Neural crest cell (in vitro differentiated cells): ENCODE measurements around the gene RETREG2. TPM values are rescaled to one million over a fixed set of nuclear protein-coding genes. Genes with fewer than 3 reads are reported as not detected.

ENCODE experiments used
- DNase-seq: peaks from one replicate; pipeline ENCODE4 v3.0.0; 2021; ENCODE audit warnings: low read depth, mixed read lengths, low spot score
- H3K27ac Mint-ChIP-seq: one replicate; pipeline ENCODE4 v1.8.0; 2021; ENCODE audit warnings: mild to moderate bottlenecking, mixed read lengths; ENCODE audit not compliant: unreplicated experiment
- H3K27me3 Mint-ChIP-seq: 2 replicates; pipeline ENCODE4 v1.8.0; 2021; ENCODE audit warnings: low read depth, mild to moderate bottlenecking, mixed read lengths
- H3K36me3 Mint-ChIP-seq: 2 replicates; pipeline ENCODE4 v1.8.0; 2021; ENCODE audit warnings: low read depth, mild to moderate bottlenecking, mixed read lengths
- H3K4me1 Mint-ChIP-seq: 2 replicates; pipeline ENCODE4 v1.8.0; 2021; ENCODE audit warnings: mixed read lengths
- H3K4me3 Mint-ChIP-seq: one replicate; pipeline ENCODE4 v1.8.0; 2021; ENCODE audit warnings: mild to moderate bottlenecking, mixed read lengths
- H3K9me3 Mint-ChIP-seq: 2 replicates; pipeline ENCODE4 v1.8.0; 2021; ENCODE audit warnings: mixed read lengths
- total RNA-seq: library from RNA; stranded (reverse); gene quantifications from 2 replicates; pipeline ENCODE4 v1.2.1, GENCODE V29; 2021
- TF ChIP-seq, protein P1 (sequence below): fragments of 200-600 bp; sonication (generic); conservative IDR thresholded peaks from 2 replicates; pipeline ENCODE4 v1.5.0; 2021; ENCODE audit warnings: antibody characterized with exemption, mild to moderate bottlenecking

RETREG2 gene
- total RNA-seq, 1 donor from 2014 or later, result 86.0 TPM

DNA sequence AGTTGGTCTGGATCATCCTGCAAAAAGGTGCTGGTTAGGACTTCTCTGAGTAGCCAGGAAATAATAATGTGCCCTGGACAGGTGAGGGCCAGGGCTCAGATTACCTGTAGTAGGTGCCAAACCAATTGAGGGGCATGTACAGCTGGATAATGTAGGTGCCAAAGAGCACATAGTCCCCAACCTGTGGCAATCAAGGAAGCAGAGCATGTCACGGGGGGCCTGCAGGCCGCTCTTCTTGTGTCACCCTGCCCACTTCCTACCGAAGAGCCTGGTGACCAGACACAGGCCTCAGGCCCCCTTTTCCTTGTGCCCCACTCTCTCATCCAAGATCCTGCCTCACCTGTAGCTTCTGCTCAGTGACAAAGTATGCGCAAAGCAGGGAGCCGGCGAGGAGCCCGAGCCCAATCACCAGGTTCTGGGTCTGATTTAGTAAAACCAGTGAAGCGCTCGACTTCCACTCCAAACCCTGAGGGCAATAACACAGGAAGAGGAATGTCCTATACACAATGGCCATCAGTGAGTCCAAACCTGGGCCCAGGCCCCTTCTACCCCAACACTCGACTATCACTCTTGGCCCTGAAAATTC, 35.5 kb downstream of the RETREG2 start:
- no peak for DNase-seq
- Mint-ChIP-seq H3K9me3 (no peaks in the 10 kb centered on the region), H3K27me3 (no peaks in the 10 kb centered on the region), H3K27ac (no peak overlapping the region), H3K4me3 (peak overlapping the region; percentile 15), H3K4me1 (peaks cover 14% of the 10 kb centered on the region), H3K36me3 (peaks cover 2% of the 10 kb centered on the region)
- TF ChIP-seq, protein P1, sequence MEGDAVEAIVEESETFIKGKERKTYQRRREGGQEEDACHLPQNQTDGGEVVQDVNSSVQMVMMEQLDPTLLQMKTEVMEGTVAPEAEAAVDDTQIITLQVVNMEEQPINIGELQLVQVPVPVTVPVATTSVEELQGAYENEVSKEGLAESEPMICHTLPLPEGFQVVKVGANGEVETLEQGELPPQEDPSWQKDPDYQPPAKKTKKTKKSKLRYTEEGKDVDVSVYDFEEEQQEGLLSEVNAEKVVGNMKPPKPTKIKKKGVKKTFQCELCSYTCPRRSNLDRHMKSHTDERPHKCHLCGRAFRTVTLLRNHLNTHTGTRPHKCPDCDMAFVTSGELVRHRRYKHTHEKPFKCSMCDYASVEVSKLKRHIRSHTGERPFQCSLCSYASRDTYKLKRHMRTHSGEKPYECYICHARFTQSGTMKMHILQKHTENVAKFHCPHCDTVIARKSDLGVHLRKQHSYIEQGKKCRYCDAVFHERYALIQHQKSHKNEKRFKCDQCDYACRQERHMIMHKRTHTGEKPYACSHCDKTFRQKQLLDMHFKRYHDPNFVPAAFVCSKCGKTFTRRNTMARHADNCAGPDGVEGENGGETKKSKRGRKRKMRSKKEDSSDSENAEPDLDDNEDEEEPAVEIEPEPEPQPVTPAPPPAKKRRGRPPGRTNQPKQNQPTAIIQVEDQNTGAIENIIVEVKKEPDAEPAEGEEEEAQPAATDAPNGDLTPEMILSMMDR, result no peak

DNA sequence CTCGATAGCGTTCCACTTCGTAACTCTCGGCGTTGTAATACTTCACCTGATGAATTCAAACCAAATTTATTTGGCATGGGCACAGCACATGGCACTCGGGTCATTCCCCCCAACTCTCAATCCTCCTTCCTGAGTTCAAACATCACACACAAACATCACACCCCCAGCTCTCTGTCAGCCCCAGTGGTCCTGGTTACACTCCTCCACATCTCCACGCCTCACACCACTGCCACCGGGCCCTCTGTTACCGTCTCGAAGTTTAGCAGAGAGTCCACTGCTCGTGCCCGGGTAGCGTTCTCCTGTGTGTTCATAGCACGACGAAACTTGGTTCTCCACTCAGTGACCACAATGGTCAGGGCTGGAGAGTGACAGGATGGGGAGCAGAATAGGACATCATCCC, 36.1 kb downstream of the RETREG2 start:
- no peak for DNase-seq
- H3K27me3 Mint-ChIP-seq, result no peaks in the 10 kb centered on the region
- H3K9me3 Mint-ChIP-seq, result no peaks in the 10 kb centered on the region
- H3K4me3 Mint-ChIP-seq, result peak overlapping the region; percentile 15
- no peak overlapping the region for H3K27ac Mint-ChIP-seq
- TF ChIP-seq, protein P1, result no peak
- peaks cover 2% of the 10 kb centered on the region for H3K36me3 Mint-ChIP-seq
- H3K4me1 Mint-ChIP-seq, result peaks cover 17% of the 10 kb centered on the region

DNA sequence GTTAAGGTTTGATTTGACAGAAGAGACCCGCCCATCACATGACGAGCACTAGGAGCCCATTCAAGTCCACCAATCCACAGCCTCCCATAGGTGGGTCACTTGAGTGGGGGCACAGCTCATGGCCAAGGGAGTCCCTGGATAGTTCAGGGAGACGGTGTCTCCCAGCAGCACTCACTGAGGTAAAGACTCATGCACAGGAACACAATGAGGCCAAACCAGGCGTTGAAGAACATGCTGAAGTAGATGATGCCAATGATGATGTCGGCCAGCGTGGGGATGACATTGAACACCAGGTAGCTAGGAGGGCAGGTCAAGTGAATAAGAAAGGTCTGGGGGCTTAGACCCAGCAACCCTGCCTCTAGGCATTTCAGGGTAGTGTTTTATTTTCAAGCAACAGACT, 36.7 kb downstream of the RETREG2 start:
- DNase-seq, result no peak
- H3K36me3 Mint-ChIP-seq, result peaks cover 2% of the 10 kb centered on the region
- no peaks in the 10 kb centered on the region for H3K9me3 Mint-ChIP-seq
- TF ChIP-seq, protein P1, result no peak
- no peaks in the 10 kb centered on the region for H3K27me3 Mint-ChIP-seq
- peaks cover 19% of the 10 kb centered on the region for H3K4me1 Mint-ChIP-seq
- H3K4me3 Mint-ChIP-seq, result no peak overlapping the region
- peak overlapping the region; percentile 43 for H3K27ac Mint-ChIP-seq

DNA sequence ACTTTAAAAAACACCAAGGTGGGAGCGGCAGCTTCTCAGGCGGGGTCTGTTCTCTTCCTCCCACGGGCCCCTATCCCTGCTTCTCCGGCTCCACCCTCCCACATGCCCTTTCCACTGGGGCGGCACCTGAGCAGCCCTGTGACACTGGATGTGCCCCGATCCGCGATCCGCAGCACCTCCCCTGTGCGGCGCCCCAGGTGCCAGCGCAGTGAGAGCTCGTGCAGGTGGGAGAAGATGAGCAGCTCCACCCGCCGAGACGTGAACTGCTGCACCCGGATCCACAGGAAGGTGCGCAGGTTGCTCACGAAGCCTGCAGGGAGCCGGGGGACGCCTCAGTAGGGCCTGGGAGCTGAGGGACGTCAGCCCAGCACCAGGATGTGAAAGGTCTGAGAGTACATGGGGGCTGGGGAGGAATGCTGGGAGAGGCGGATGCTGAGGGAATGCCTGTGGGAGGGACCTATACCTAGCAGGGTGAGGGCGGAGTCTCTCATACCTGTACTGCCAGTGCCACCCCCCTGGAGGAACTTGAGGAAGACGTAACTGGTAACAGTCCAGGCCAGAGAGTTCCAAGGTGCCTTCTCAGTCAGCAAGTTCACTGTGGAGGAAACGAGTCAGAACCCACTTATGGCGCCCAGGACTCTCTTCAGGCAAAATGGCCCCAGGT, 37.9 kb downstream of the RETREG2 start:
- peak overlapping the region; percentile 88 for H3K27ac Mint-ChIP-seq
- DNase-seq, result no peak
- peaks cover 19% of the 10 kb centered on the region for H3K4me1 Mint-ChIP-seq
- no peaks in the 10 kb centered on the region for H3K27me3 Mint-ChIP-seq
- no peaks in the 10 kb centered on the region for H3K9me3 Mint-ChIP-seq
- H3K36me3 Mint-ChIP-seq, result peaks cover 2% of the 10 kb centered on the region
- no peak overlapping the region for H3K4me3 Mint-ChIP-seq
- TF ChIP-seq, protein P1, result no peak

DNA sequence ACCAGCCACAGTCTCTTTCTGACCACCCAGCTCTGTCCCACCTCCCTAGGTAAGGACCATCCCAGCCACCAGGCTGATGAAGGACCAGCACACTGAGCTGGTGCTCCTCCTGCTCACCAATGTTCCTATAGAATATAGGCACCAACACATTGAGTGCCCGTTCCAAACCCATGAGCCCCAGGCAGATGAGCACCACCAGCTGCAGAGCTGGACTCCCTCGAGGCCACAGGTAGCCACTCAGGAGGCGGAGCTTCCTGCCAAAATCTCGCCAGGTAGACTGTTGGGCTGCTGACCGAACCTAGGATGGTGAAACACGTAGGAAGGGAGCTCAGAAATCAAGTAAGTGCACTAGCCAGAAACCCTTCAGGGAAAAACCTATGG, 38.5 kb downstream of the RETREG2 start:
- Mint-ChIP-seq H3K27me3 (no peaks in the 10 kb centered on the region), H3K4me3 (peak overlapping the region; percentile 56), H3K36me3 (peaks cover 2% of the 10 kb centered on the region), H3K4me1 (peaks cover 19% of the 10 kb centered on the region), H3K9me3 (no peaks in the 10 kb centered on the region), H3K27ac (no peak overlapping the region)
- TF ChIP-seq, protein P1, result no peak
- no peak for DNase-seq
